NT2/D1 (cell line): ENCODE data around the gene GOLGA6C.
"Not testable (repeated sequence)": the region's sequence is repeated elsewhere in the genome, so short reads cannot be mapped to it uniquely, and the experiment has no call there.

Source experiments
- SUZ12 ChIP-seq: IDR thresholded peaks from 2 replicates; pipeline ENCODE4 v1.6.1; 2011; ENCODE audit not compliant: insufficient read length, insufficient read depth; ENCODE audit errors: extremely low read depth
- YY1 ChIP-seq: IDR thresholded peaks from 2 replicates; pipeline ENCODE4 v1.6.1; 2011; ENCODE audit not compliant: insufficient read length, insufficient read depth
- ZNF274 ChIP-seq: IDR thresholded peaks from 2 replicates; pipeline ENCODE4 v1.6.1; 2011; ENCODE audit warnings: mild to moderate bottlenecking, low read depth, low read length

DNA sequence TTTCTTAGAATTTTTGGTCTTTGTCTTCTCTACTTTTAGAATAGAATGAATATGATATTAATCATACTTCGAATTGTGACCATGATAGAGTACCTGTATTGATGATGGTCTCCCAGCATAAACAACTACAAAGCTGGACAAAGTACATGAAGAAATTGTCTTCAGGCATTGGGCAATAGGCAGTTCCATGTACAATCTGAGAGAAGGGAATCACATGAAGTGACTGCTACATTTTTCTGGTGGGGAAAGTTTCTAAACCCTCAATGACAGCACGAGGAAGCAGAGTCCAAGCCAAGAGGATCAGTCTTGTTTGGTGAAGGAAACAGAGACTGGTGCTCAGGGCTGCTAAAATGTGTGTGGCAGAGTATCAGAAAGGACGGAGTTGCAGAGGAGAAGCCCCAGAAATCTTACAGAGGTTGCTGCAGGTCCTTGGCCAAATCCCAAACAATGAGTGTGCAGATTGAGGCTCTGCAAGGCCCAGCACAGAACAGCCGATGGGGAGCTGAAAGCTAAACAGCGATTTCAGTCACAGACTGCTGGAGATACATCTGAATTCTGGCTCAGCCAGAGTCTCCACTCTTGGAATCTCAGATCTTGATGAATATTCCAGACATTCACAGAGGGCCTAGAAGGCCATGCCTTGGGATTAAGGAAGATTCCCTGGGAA, 61.2 kb downstream of the GOLGA6C start:
- not testable (repeated sequence) for TF ChIP-seq ZNF274, YY1, SUZ12
